Hematopoietic multipotent progenitor cell treated with erythropoietin and hydrocortisone succinate and interleukin-3 and kit ligand, for 17 days (in vitro differentiated cells): ENCODE data around the gene MCCC2.
A peak's percentile ranks its signal among the peaks of the same experiment; 100 is the strongest.
"Not testable (repeated sequence)": the region's sequence is repeated elsewhere in the genome, so short reads cannot be mapped to it uniquely, and the experiment has no call there.

Source experiments
- DNase-seq: peaks from one replicate; pipeline ENCODE4 v3.0.0-alpha.2; 2015; ENCODE audit warnings: low spot score

Gene MCCC2

DNA sequence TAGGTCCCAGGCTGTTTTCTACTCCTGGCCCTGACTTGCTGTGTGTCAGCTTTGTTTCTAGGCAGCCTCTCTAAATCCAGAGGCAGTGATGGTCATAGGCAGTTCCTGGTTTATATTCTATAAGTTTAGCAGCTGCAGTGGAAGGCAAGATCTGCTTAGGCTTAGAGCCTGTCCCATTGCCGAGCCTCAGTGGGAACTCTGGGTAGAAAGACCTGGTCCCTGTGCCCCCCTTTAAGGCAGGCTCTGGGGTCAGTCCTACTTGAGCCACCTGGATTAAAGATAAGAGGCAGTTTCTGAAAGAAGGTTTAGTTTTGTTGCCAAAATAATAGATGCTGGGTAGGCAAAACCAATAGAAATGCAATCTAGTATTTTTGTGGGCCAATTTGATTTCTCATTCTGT, 13.6 kb downstream of the MCCC2 start:
- DNase-seq = no peak

DNA sequence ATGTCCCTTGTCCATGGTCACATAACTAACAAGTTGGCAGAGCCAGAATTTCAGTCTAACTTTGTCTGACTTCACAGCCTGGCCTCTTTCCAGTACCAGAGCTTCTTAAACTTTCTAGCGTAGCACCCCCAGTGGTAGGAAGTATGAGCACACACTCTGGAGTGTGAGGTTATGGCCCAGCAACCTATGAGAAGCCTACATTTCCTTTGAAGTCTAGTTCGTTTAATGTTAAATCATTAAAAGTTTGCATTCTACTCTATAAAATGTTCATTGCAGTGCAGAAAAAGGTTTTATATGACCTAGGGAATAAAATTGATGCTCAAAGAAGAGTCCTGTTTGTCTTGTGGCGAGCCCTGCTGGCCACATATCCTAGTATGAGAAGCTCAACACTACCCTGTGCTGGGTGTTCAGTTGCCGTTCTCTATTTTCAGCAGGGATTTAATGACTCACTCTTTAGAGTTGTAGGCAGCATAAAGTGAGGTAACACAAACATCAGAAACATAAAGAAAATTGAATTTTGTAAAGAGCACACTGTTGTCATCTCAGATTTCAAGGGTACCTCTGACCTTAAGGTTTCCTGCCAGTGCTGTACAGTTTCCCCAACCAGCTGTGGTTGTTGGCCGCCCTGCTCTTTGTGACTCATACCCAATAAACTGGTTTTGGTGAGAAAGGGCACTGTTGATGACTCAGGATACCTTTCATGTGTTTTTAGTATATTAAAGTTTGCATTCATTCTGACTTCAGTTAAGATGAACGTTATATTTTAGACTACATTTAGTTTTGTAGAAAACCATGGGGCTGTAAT, 14.3 kb downstream of the MCCC2 start:
- DNase-seq = peak; percentile 56

DNA sequence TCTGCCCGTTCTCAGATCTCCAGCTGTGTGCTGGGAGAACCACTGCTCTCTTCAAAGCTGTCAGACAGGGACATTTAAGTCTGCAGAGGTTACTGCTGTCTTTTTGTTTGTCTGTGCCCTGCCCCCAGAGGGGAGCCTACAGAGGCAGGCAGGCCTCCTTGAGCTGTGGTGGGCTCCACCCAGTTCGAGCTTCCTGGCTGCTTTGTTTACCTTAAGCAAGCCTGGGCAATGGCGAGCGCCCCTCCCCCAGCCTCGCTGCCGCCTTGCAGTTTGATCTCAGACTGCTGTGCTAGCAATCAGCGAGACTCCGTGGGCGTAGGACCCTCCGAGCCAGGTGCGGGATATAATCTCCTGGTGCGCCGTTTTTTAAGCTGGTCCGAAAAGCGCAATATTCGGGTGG, 22.8 kb downstream of the MCCC2 start:
- DNase-seq = not testable (repeated sequence)

DNA sequence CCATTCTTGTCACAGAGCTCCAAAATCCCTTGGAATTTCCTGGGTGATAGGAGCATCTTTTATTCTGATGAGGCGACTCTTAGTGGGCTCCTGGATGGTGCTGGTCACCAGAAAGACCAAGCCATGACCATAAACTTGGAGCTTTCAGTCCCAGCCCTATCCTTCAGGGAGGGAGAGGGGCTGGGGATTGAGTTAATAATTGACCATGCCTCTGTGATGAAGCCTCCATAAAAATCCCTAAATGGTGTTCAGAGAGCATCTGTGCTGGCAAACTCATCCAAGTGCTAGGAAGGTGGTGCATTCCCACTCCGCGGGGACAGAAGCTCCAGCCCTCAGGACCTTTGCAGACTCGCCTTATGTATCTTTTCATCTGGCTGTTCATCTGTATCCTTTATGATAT, 28.7 kb downstream of the MCCC2 start:
- DNase-seq = no peak

DNA sequence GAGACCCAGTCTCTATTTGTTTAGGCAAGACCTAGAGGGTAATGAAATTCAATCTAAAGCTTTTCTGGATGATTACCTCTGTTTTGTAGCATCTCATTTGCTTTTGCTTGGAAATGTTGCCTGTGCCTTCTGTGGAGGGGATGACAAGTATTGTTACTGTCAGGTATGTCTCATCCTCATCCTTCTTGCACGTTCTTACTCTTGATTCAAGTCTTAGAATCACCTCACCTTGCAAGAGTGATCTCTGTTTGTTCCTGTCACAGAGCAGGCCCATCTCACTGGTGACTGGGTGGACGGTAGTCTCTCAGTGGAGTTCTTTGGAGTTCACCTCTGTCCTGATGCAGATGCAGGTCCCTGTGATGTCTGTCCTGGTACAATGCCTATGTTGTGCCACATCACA, 33.5 kb downstream of the MCCC2 start:
- DNase-seq = no peak

DNA sequence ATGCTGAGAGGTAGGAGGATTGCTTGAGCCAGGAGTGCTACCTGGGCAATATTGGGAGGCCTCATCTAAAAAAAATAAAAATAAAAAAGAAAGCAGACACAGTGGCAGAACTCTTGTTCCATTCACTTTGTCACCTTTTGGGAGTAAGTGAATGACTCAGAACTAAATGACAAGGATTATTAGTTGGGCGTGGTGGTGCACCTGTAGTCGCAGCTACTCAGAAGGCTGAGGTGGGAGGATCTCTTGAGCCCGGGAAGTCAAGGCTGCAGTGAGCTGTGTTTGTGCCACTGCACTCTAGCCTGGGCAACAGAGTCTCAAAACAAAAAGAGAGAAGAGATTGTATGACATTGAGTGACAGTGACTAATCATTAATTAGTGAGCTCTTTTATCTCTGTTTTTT, 34.1 kb downstream of the MCCC2 start:
- no peak for DNase-seq

DNA sequence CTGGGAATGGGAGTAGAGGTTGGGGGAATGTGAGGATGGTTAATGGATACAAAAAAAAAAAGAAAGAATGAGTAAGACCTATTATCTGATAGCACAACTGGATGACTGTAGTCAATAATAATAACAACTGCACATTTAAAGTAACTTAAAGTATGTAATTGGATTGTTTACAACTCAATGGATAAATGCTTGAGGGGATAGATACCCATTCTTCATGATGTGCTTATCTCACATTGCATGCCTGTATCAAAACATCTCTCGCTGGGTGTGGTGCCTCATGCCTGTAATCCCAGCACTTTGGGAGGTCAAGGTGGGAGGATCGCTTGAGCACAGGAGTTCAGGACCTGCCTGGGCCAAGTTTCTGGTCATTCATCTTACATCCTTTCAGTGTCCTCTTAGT, 34.6 kb downstream of the MCCC2 start:
- DNase-seq = no peak

DNA sequence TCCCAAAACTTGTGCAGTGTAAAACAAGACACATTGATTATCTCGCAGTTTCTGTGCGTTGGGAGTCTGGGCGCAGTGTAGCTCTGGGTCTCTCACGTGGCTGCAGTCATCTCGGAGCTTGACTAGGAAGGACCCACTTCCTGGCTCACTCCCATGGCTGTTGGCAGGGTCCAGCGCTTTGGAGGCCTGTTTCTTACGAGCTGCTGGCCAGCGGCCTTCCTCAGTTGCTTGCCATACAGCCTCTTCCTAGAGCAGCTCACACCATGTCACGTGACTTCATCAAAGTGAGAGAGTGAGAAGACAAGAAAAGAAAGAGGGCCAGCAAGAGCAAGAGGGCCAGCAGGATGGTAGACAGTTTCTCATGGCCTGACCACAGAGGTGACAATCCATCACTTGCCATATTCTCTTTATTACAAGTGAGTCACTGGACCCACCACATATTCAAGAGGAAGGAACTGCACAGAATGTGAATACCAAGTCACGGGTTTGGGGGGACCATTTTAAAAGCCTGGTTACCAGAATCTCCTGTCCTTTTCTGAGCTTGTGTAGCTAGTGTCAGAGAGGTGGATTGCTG, 36.2 kb downstream of the MCCC2 start:
- DNase-seq = no peak

DNA sequence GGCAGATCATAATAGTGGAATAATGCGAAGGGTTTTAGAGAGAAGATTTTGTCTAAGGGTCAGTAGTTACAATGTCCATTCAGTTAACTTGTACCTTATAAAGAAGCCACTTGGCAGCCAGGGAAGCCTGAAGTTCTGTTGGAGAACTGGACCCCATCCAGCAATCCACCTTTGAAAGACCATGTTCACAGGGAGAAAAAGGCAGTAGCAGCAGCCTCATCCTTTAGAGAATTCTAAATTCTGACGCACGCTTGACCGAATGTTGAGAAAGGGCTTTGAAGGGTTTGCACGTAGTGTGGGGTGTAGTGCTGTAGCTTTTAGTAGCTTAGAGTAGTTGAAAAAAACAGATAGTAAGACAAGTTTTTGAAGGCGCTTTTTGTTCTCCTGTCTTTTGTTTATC, 42.8 kb downstream of the MCCC2 start:
- no peak for DNase-seq

DNA sequence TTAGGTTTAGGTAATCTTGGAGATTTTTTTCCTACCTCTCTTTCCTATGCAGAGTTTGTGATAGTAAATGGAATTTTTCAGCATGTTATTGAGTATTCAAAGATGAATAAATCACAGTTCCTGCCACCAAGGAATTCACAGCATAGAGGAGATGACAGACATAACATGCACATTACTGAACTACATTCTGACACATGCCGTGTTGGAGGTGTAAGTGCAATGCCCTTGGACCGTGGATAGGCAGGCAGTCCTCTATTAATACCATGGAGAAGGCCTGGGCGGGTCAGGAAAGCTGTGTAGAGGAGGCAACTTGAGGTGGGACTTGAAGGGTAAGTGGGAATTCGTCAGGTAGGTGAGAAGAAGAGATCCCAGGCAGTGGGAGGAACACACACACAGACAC, 43.9 kb downstream of the MCCC2 start:
- no peak for DNase-seq

DNA sequence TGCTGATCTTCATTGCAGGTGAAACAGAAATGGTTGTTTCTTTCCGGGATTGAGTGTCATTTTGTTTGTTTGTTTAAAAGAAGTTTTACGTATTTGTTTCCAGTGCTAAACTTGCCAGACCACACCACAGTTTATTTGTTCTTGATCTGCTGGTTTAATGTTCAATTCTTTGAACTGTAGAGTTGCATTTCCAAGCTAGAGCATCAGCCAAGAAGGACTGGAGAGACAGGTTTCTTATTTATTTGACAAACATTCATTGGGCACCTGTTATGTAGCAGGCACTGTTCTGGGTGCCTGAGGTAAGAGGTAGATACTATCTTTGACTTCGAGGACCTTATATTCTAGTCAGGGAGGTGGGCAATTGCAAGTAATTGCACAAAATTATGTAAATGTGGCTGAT, 45.0 kb downstream of the MCCC2 start:
- no peak for DNase-seq

DNA sequence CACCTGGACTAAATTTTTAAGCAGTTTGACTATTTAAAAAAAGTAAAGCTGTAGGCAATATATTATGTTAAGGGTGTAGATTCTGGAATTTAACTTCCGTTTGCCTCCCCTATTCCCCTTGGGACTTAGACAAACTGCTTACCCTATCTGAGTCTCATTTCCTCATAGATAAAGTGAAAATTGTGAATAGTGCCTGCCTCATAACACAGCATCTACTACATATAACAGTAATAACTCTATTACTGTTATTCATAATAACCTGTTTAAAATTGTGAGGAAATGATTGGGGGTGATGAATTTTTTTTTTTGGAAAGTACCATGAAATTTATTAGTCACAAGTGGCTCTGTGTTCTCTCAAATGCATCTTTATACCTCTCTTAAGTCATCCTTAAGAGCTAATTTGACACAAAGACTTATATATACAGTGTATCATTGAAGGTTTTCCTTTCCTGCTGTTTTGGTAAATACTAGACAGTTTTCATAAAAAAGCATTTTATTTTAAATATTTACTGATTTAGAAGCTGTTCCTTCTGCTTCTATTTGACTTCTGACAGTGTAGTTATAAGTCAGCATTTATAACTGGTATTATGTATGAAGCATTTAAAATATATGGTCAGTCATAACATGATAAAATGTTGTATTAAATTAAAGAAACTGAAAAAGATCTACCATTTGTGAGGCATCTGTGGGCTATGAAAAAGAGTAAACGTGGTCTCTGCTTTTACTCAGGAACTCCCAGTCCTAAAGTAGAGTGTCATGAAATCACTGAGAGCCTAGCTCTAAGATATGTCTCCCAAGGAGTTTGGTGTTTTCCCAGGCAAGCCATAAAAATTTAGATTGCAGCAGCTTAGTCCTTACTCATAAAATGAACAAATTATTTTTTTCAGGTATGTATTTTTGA, 46.4 kb downstream of the MCCC2 start:
- no peak for DNase-seq

DNA sequence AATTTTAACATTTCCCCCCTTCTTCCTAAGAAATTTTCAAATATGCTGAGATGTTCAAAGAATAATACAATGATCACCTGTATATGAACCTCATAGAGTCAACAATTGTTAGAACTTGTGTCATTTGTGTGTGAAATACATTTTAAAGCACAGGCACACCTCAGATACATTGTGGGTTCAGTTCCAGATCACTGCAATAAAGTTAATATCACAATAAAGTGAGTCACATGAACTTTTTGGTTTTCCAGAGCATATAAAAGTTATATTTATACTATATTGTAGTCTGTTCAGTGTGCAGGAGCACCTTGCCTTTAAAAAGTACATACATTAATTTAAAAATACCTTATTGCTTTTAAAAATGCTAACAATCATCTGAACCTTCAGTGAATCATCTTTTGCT, 50.0 kb downstream of the MCCC2 start:
- no peak for DNase-seq

DNA sequence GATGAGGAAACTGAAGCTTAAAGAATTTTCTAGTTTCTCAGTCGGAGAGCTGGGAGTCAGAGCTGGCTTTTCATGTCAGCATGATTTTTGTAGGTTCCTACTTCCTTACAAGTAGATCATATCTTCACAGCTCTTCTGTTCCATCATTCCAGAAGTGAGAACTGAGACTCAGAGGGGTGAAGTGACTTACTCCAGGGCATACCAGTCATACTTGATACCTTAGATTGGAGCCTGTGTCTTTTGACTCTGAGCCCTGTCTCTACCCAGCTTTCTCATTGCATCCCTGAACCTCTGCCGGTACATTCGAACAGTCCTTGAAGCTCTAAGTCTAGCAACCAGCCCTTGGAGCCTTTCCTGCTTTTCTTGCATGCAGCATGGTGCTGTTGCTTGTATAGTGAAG, 53.3 kb downstream of the MCCC2 start:
- no peak for DNase-seq

DNA sequence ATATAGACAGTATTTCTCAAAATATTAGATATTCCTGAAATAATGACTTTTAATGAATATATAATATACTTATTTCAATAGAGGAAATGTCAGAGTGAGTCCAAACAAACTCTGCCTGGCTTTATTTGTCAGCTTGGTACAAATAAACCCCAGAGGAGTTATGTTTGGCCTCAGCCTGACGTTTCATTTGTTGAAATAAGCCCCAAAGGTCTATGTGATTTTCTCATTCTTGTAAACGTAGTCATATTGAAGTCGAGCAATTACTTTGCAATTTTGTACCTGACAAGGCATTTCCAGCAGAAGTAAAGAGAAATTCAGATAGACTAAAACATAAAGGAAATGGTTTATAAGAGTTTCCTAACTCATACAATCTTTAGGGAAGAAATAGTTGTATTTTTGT, 57.9 kb downstream of the MCCC2 start:
- no peak for DNase-seq

DNA sequence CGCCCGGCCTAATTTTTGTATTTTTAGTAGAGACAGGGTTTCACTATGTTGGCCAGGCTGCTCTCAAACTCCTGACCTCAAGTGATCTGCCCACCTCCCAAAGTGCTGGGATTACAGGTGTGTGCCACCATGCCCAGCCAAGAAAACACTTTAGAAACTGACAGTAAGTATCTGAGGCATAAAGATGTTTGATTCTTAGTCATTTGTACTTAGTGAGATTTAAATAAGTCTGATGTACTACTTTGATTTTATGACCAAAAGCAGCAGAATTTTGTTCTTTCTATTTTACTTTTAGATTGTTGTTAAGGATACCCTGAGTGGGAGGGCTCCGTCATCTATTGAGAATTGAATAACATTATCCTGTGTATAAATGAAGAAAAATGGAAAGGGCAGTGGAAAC, 63.8 kb downstream of the MCCC2 start:
- not testable (repeated sequence) for DNase-seq

DNA sequence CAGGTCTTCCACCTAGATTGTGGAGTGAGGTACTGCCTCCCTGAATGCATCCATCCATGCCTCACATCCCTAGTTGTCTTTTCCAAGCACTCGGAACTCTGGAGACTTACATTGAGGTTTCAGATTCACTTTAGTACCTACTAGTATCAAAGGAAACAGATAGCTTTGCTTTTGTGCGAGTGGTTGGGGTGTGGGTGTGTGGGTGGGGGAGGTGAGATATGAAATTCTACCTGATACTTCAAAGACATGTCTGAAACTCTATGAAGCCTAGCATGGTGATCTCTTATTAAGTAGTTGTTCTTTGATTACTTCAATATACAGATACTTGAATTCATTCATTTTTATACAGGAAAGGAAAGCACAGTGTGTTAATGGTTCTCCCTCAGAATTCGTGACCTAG, 64.4 kb downstream of the MCCC2 start:
- no peak for DNase-seq

DNA sequence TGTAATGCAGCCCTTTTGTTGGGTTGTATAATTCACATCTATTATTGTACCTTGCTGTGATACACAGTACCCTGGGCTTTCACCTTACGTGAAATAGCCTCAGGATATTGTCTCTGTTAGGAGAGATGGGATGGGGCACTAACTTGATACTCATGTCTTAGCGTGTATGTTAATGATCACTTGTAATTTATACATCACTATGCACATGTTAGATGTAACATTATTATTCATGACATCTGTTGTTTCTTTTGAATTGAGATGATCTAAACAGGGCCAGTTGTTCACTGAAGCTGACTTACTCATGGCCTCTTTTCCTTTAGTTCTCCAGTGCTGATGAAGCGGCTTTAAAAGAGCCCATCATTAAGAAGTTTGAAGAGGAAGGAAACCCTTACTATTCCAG, 65.2 kb downstream of the MCCC2 start:
- no peak for DNase-seq

DNA sequence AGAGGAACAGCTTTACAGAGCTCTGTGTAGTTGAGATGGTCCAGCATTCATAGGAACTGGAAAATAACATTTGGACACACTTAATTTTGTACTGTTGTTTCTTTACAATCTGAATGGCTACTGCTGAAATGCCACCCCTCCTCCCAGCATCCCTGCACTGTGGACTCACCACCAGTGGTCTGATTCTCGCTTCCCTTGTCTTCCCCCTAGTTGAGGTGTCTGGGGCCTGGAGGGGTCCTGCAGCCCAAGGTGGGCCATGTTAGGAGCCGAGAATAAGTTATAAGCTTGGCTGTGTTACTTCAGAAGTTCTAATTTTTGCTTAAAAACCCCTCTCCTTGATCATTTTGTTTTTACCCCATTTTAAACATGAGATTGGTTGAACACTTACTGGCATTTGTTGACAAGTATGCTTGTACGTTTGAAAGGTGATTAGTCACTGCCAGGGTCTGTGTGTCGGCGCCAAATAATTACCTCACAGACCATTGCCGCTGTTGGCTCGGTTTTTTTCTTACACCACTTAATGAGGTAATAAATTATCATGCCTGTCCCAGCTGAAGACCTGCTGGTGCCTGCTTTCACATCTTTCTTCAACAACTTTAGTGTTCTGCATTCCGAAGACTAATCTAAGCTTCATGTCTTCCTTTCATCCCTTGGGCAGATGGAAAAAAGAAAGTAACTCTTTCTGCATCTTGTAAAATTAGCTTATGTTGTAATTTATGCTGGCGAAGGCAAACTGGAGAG, 65.8 kb downstream of the MCCC2 start:
- DNase-seq = no peak

DNA sequence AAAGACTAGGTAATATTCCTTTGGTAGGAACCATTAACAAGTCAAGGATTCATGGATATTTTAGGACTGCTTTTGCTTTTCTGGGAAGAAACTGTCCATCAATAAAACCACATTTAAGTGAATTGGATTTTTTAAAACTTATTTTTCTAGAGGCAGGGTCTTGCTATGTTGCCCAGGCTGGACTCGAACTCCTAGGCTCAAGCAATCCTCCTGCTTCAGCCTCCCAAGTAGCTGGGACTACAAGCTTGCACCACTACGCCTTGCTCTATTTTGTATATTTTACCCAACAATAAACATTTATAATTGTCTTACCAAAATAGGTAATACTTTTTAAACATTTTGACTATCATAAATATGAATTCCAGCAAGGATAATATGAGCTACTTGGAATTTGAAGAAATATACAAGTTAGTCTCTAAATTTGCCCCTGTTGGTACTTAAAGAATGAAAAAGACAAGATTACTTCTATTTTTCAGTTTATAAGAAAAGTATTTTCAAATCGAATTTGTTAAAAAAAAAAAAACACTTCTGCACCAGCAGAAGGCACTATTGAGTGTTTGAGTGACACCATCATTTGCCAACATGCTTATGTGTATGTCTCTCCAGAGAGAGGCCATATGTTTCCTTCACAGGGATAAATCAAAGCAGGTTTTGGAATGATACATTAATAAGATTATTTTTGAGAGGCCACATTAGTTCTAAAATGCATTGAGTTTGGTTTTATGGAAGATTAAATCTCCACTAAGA, 71.9 kb downstream of the MCCC2 start:
- no peak for DNase-seq

DNA sequence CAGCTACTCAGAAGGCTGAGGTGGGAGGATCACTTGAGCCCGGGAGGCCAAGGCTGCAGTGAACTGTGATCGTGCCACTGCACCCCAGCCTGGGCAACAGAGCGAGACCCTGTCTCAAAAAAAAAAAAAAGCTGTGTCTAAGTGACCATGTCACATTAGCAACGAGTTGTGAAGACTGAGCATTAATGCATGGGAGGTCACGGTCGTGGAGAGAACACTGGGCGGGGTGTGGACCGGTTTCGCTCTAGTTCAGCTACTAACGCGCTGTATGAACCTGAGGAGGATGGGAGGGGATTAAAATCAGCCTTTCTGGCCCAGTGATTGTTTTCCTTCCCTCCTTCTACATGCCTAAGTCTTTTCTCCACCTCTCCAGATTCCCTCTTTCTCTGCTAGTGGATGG, 75.2 kb downstream of the MCCC2 start:
- DNase-seq = no peak
